Measurements from ENCODE around the gene LILRA5. TPM values are rescaled to one million over a fixed set of nuclear protein-coding genes. Genes with fewer than 3 reads are reported as not detected.
"Not testable (repeated sequence)": the region's sequence is repeated elsewhere in the genome, so short reads cannot be mapped to it uniquely, and the experiment has no call there.

The LILRA5 gene
- polyA plus RNA-seq, 1 donor, result 1.9 TPM

DNA sequence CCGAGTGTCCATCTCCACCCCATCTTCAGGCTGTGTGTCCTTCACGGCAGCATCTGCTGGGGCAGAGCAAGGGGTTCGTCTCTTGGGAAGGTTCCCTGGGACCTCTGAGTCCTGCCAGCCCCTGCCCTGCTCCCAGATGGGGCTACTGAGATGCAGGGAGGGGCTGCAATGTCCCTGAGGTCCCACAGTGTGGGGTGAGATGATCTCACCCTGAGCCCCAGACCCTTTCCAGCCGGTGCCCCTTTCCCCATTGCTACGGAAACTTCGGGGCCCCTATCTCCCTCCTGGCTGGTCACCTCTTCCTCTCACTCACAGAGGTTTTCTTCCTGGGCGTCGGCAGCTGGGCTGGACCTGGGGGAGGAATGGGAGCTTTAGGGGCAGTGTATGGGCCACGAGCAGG lies 37.0 kb downstream of the LILRA5 start:
- no peaks in the 10 kb centered on the region for H3K4me1 ChIP-seq (ENCODE audit: control insufficient read depth, insufficient read depth, low read length)
- no peak for DNase-seq
- H3K27ac ChIP-seq (ENCODE audit: low read length), result no peak overlapping the region
- no peak overlapping the region for H3K4me3 ChIP-seq (ENCODE audit: low read length)
- no peaks in the 10 kb centered on the region for H3K9me3 ChIP-seq (ENCODE audit: control insufficient read depth, low read depth, low read length)
- H3K36me3 ChIP-seq (ENCODE audit: control insufficient read depth, insufficient read depth, low read length), result no peaks in the 10 kb centered on the region
- H3K27me3 ChIP-seq (ENCODE audit: control insufficient read depth, insufficient read depth, low read length), result no peaks in the 10 kb centered on the region
- WGBS (ENCODE audit: insufficient coverage, low lambda C conversion rate), result no CpG with 5 or more reads among the region's 9 CpGs

DNA sequence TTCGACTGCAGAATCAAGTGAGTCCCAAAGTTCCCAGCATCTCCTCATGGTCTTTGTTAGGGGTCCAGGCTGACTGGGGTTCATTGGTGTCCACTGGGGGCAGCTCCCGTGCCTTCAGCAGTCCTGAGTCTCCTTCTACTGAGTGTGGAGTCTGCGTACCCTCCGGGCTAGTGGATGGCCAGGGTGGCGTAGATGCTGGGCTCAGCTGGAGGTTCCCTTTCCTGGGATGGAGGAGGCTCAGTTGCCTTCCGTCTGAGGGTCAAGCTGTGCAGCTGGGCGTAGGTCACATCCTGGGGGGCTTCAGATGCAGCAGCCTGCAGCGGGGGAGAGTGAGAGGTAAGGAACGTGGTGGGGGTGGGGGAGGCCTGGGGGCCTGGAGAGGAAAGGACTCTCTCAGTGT lies 38.5 kb downstream of the LILRA5 start:
- no CpG with 5 or more reads among the region's 9 CpGs for WGBS (ENCODE audit: insufficient coverage, low lambda C conversion rate)
- not testable (repeated sequence) for H3K9me3 ChIP-seq (ENCODE audit: control insufficient read depth, low read depth, low read length); DNase-seq; H3K27me3 ChIP-seq (ENCODE audit: control insufficient read depth, insufficient read depth, low read length); H3K4me3 ChIP-seq (ENCODE audit: low read length); H3K4me1 ChIP-seq (ENCODE audit: control insufficient read depth, insufficient read depth, low read length); H3K27ac ChIP-seq (ENCODE audit: low read length); H3K36me3 ChIP-seq (ENCODE audit: control insufficient read depth, insufficient read depth, low read length)

DNA sequence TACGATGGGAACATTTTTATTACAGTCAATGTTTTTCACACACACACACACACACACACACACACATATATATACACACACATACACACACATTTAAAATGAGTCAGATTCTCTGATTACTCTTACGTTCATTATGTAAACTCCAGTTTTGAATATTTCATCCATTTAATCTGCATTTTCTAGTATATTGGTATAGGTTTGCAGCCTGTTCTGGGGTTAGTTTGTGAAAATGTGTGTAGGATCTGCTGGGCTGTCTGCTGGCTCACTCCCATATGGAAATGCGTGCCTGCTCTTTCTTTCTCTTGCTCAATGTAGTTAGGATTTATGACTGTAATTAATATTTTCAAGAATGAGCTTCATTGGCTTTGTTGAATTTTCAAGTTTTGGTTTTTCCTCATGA lies 39.1 kb downstream of the LILRA5 start:
- no peak overlapping the region for H3K27ac ChIP-seq (ENCODE audit: low read length)
- H3K36me3 ChIP-seq (ENCODE audit: control insufficient read depth, insufficient read depth, low read length), result no peaks in the 10 kb centered on the region
- no peak overlapping the region for H3K4me3 ChIP-seq (ENCODE audit: low read length)
- no peaks in the 10 kb centered on the region for H3K4me1 ChIP-seq (ENCODE audit: control insufficient read depth, insufficient read depth, low read length)
- H3K9me3 ChIP-seq (ENCODE audit: control insufficient read depth, low read depth, low read length), result no peaks in the 10 kb centered on the region
- no CpG with 5 or more reads among the region's 3 CpGs for WGBS (ENCODE audit: insufficient coverage, low lambda C conversion rate)
- no peaks in the 10 kb centered on the region for H3K27me3 ChIP-seq (ENCODE audit: control insufficient read depth, insufficient read depth, low read length)
- DNase-seq, result no peak

DNA sequence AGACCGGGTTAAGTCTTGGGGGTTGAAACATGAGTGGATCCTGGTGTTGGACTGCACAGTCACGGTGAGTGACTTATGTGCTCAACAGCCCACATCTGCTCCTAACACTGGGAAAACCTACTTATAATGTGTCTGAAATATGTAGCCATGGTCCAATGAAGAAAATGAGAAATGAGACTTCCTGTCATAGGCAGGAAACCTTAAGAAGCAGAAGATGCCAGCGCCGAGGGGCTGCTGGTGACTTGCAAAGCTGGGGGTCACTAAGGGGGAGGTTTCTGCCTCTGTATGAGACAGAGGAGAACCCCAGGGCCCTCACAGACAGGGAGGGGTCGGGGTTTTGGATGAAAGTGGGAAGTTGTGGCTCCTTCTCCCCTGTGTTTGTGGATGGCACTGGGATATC lies 40.8 kb downstream of the LILRA5 start:
- H3K27me3 ChIP-seq (ENCODE audit: control insufficient read depth, insufficient read depth, low read length); H3K27ac ChIP-seq (ENCODE audit: low read length); H3K9me3 ChIP-seq (ENCODE audit: control insufficient read depth, low read depth, low read length); H3K36me3 ChIP-seq (ENCODE audit: control insufficient read depth, insufficient read depth, low read length); H3K4me1 ChIP-seq (ENCODE audit: control insufficient read depth, insufficient read depth, low read length); H3K4me3 ChIP-seq (ENCODE audit: low read length); DNase-seq: not testable (repeated sequence)
- WGBS (ENCODE audit: insufficient coverage, low lambda C conversion rate), result no CpG with 5 or more reads among the region's 5 CpGs

DNA sequence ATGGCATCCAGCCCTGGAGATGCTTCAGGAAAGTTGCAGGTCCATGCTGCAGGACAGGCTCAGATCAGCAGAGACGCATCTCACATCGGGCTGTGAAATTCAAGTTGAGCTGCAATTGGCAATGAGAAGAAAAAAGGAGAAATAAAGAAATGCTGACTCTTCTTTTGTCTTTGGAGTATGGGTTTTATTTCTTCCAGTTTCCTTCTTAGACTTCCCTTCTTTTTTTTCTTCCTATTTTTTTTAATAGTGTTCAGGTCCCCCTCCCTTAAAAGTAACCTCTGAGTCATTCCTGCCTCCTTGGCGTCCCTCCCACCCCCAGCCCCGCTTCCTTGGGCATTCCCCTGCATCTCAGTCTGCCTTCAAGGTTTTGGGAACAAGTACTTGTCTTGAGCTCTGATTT lies 41.4 kb downstream of the LILRA5 start:
- H3K27ac ChIP-seq (ENCODE audit: low read length); H3K36me3 ChIP-seq (ENCODE audit: control insufficient read depth, insufficient read depth, low read length); H3K9me3 ChIP-seq (ENCODE audit: control insufficient read depth, low read depth, low read length); H3K27me3 ChIP-seq (ENCODE audit: control insufficient read depth, insufficient read depth, low read length); H3K4me1 ChIP-seq (ENCODE audit: control insufficient read depth, insufficient read depth, low read length); H3K4me3 ChIP-seq (ENCODE audit: low read length); DNase-seq: not testable (repeated sequence)
- no CpG with 5 or more reads among the region's 4 CpGs for WGBS (ENCODE audit: insufficient coverage, low lambda C conversion rate)

DNA sequence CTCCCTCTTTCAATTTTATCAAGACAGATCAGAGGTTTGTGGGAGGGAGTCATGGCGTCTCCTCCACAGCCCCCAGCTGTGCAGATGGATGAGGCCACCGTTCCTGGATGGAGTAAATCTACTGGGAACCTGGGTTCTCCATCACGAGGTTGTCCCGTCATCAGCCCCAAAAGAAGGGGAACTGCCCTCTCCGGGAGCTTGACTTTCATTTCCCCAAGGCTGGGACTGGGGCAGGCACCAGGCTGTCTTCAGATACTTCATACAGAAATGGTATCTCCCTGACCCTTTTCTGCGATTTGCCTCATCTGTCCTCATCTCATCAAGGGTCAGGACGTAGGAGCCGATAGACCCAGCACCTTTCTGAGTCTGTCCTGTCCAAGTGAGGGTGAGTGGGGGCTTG lies 41.9 kb downstream of the LILRA5 start:
- Histone ChIP-seq H3K27ac (ENCODE audit: low read length) (no peak overlapping the region), H3K9me3 (ENCODE audit: control insufficient read depth, low read depth, low read length) (no peaks in the 10 kb centered on the region), H3K4me3 (ENCODE audit: low read length) (no peak overlapping the region), H3K4me1 (ENCODE audit: control insufficient read depth, insufficient read depth, low read length) (no peaks in the 10 kb centered on the region), H3K36me3 (ENCODE audit: control insufficient read depth, insufficient read depth, low read length) (no peaks in the 10 kb centered on the region), H3K27me3 (ENCODE audit: control insufficient read depth, insufficient read depth, low read length) (no peaks in the 10 kb centered on the region)
- no CpG with 5 or more reads among the region's 8 CpGs for WGBS (ENCODE audit: insufficient coverage, low lambda C conversion rate)
- no peak for DNase-seq

DNA sequence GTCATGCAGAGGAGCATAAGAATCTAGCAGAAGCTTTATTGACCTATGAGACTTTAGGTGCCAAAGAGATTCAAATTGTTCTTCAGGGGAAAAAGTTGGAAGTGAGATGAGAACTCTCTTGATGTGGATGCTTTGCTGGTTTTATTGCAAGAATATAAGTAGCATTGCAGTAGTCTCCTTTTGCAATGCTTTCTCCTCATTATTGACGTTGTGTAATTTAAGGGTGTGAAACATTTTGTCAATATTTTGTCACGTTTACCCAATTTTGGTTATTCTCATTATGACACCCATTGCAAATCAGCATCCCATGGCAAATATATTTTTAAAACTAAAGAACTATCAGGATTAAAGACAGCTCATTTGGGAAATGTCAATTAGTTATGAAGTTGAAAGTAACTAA lies 44.0 kb downstream of the LILRA5 start:
- WGBS (ENCODE audit: insufficient coverage, low lambda C conversion rate), result 67% methylated on average over 2 of the region's 2 CpGs

DNA sequence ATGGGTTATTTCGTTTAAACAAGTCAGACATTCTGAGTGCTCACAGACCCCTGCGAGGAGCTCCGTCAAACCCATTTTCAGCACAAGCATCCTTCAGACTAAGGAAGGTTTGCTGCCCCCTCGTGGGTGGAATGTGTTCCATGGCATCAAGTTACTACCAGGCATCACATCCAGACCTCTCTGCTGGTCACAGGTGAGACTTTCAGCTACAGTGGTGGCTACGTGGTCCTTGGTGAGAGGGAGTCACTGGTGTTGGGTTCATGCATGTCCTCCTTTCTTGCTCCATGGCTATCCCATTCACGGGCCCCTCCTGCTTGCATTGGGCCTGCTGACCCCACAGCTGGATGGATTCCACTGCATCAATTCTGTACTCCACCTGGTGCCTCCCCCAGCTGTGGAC lies 46.8 kb downstream of the LILRA5 start:
- no peaks in the 10 kb centered on the region for H3K9me3 ChIP-seq (ENCODE audit: control insufficient read depth, low read depth, low read length)
- H3K36me3 ChIP-seq (ENCODE audit: control insufficient read depth, insufficient read depth, low read length), result no peaks in the 10 kb centered on the region
- H3K27me3 ChIP-seq (ENCODE audit: control insufficient read depth, insufficient read depth, low read length), result no peaks in the 10 kb centered on the region
- H3K4me1 ChIP-seq (ENCODE audit: control insufficient read depth, insufficient read depth, low read length), result no peaks in the 10 kb centered on the region
- H3K27ac ChIP-seq (ENCODE audit: low read length), result no peak overlapping the region
- peak; percentile 40 to 46 for DNase-seq
- WGBS (ENCODE audit: insufficient coverage, low lambda C conversion rate), result no CpG with 5 or more reads among the region's 6 CpGs
- no peak overlapping the region for H3K4me3 ChIP-seq (ENCODE audit: low read length)

More for the DNA sequence above, 44.0 kb downstream of the LILRA5 start:
- Histone ChIP-seq H3K27me3 (ENCODE audit: control insufficient read depth, insufficient read depth, low read length) (no peaks in the 10 kb centered on the region), H3K4me1 (ENCODE audit: control insufficient read depth, insufficient read depth, low read length) (no peaks in the 10 kb centered on the region), H3K27ac (ENCODE audit: low read length) (no peak overlapping the region), H3K36me3 (ENCODE audit: control insufficient read depth, insufficient read depth, low read length) (no peaks in the 10 kb centered on the region), H3K9me3 (ENCODE audit: control insufficient read depth, low read depth, low read length) (no peaks in the 10 kb centered on the region), H3K4me3 (ENCODE audit: low read length) (no peak overlapping the region)
- no peak for DNase-seq

DNA sequence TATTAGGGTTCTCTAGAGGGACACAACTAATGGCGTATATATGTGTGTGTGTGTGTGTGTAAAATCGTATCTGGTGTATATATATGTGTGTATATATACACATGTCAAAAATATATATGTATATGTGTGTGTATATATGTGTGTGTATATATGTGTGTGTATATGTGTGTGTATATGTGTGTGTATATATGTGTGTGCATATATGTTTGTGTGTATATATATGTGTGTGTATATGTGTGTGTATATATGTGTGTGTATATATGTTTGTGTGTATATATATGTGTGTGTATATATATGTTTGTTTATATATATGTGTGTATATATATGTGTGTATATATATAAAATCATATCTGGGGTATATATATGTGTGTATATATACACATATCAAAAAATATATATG lies 50.5 kb downstream of the LILRA5 start:
- peaks cover 3% of the 10 kb centered on the region for H3K27me3 ChIP-seq (ENCODE audit: control insufficient read depth, insufficient read depth, low read length)
- H3K36me3 ChIP-seq (ENCODE audit: control insufficient read depth, insufficient read depth, low read length), result no peaks in the 10 kb centered on the region
- H3K9me3 ChIP-seq (ENCODE audit: control insufficient read depth, low read depth, low read length), result no peaks in the 10 kb centered on the region
- no CpG with 5 or more reads among the region's 2 CpGs for WGBS (ENCODE audit: insufficient coverage, low lambda C conversion rate)
- no peaks in the 10 kb centered on the region for H3K4me1 ChIP-seq (ENCODE audit: control insufficient read depth, insufficient read depth, low read length)
- no peak overlapping the region for H3K4me3 ChIP-seq (ENCODE audit: low read length)
- H3K27ac ChIP-seq (ENCODE audit: low read length), result no peak overlapping the region
- no peak for DNase-seq

DNA sequence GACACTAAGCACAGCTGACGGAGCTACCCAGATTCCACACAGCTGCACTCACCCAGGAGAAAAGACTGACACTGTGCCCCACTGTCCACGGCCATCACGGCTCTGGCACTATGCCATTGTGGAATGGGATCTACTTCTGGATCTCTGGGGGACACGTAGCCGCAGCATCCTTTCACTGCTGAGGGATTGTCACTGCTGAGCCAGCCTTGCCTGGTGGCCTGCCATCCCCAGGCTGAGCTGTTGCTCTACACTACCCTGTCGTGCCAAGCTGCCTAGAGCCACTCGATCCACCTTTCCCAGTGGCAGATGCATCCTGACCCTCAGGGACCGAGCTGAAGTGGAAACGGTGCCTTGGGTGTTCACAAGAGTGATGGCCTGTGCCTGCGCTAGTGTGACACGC lies 50.9 kb downstream of the LILRA5 start:
- H3K9me3 ChIP-seq (ENCODE audit: control insufficient read depth, low read depth, low read length), result no peaks in the 10 kb centered on the region

DNA sequence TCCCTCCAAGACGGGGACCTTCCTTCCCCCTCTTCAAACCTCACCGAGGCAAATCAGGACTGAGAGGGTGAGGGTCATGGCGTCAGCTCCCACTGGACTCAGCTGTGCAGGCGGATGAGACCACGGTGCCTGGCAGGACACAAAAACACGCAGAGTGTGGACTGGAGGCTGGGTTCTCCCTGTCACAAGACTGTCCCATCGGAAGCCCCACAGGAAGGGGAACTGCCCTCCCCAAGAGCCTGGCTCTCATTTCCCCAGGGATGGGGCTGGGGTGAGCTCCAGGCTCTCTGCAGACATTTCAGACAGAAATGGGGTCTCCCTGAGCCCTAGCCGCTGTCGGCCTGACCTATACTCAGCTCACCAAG lies 55.9 kb downstream of the LILRA5 start, which contains the start of gene LILRB5:
Gene LILRB5, minus strand, starts transcription at position 158 of the 365 bp plus-strand sequence. Its CDS starts 80 bp downstream, at position 78.
- H3K27ac ChIP-seq (ENCODE audit: low read length), result no peak within 1 kb of the TSS
- H3K27me3 ChIP-seq (ENCODE audit: control insufficient read depth, insufficient read depth, low read length), result peaks cover 16% of the 10 kb centered on the region
- H3K4me1 ChIP-seq (ENCODE audit: control insufficient read depth, insufficient read depth, low read length), result no peaks in the 10 kb centered on the region
- H3K36me3 ChIP-seq (ENCODE audit: control insufficient read depth, insufficient read depth, low read length), result no peaks in the 10 kb centered on the region
- no peaks in the 10 kb centered on the region for H3K9me3 ChIP-seq (ENCODE audit: control insufficient read depth, low read depth, low read length)
- H3K4me3 ChIP-seq (ENCODE audit: low read length), result no peak within 1 kb of the TSS
- no CpG with 5 or more reads among the region's 9 CpGs for WGBS (ENCODE audit: insufficient coverage, low lambda C conversion rate)
- DNase-seq, result no peak

More for the DNA sequence above, 50.9 kb downstream of the LILRA5 start:
- DNase-seq, result no peak
- Histone ChIP-seq H3K4me1 (ENCODE audit: control insufficient read depth, insufficient read depth, low read length) (no peaks in the 10 kb centered on the region), H3K36me3 (ENCODE audit: control insufficient read depth, insufficient read depth, low read length) (no peaks in the 10 kb centered on the region), H3K27ac (ENCODE audit: low read length) (no peak overlapping the region), H3K4me3 (ENCODE audit: low read length) (no peak overlapping the region), H3K27me3 (ENCODE audit: control insufficient read depth, insufficient read depth, low read length) (peaks cover 3% of the 10 kb centered on the region)
- WGBS (ENCODE audit: insufficient coverage, low lambda C conversion rate), result no CpG with 5 or more reads among the region's 11 CpGs

All from large intestine (tissue), 3 donors.